Body of pancreas (tissue), 4 donors: ENCODE data around the gene PDE11A. TPM values are rescaled to one million over a fixed set of nuclear protein-coding genes. Genes with fewer than 3 reads are reported as not detected.

Source experiments
- ATAC-seq: fragments of 150-250 bp; one replicate; pipeline ENCODE4 v1.9.1; 2016
- DNase-seq, 4 donors: peaks; one replicate each; pipeline ENCODE4 v3.0.0-alpha.2; 2019
- H3K27ac ChIP-seq, 4 donors: fragments of 200-600 bp; sonication (generic); 1 replicate in 3 of 4; 2 replicates in 1 of 4; pipeline versions ENCODE4 v1.5.1 to v1.6.1; 2016 to 2019; ENCODE audit warnings: mild to moderate bottlenecking in 1 of 4, mixed read lengths in 1 of 4, moderate library complexity in 1 of 4
- H3K27me3 ChIP-seq, 2 donors: fragments of 200-600 bp; sonication (generic); one replicate each; pipeline ENCODE4 v1.6.0; 2016; ENCODE audit warnings: mild to moderate bottlenecking in 1 of 2
- H3K36me3 ChIP-seq, 2 donors: fragments of 200-600 bp; sonication (generic); replicated peaks in 1 of 2; 2 replicates each; pipeline ENCODE4 v1.5.1; 2016; ENCODE audit warnings: low read depth in 2 of 2; ENCODE audit not compliant: insufficient read depth in 1 of 2
- H3K4me1 ChIP-seq: fragments of 200-600 bp; sonication (generic); one replicate; pipeline ENCODE4 v1.6.0; 2016
- H3K4me3 ChIP-seq, 2 donors: fragments of 200-600 bp; sonication (generic); 1 replicate in 1 of 2; 2 replicates in 1 of 2; pipeline ENCODE4 v1.5.1; 2016 to 2019
- H3K9me3 ChIP-seq, 3 donors: fragments of 200-600 bp; sonication (generic); 1 replicate in 2 of 3; 2 replicates in 1 of 3; pipeline ENCODE4 v1.5.1; 2016
- CTCF ChIP-seq, 7 experiments: fragments of 450-650 bp in 4 of 7; fragments of 200-600 bp in 3 of 7; sonication (generic) in 3 of 7; IDR thresholded peaks; one replicate each; pipeline ENCODE4 v1.5.1; 2016 to 2019; ENCODE audit warnings: antibody characterized with exemption in 7 of 7
- POLR2A ChIP-seq, 3 donors: fragments of 450-650 bp; IDR thresholded peaks; one replicate each; pipeline ENCODE4 v1.6.1; 2016; ENCODE audit warnings: antibody characterized with exemption in 3 of 3, mild to moderate bottlenecking in 2 of 3
- WGBS, 2 donors: methylation state at CpG; one replicate each; pipeline ENCODE4 v1.1.5; 2017; 5-methylcytosine and 5-hydroxymethylcytosine counted together
- intact Hi-C: fragments of 100-400 bp; cut with DNase I; formaldehyde crosslinking; loops from one replicate; pipeline ENCODE4 v1.15.1; 2023
- total RNA-seq, 2 donors: library from RNA; depleted of rRNA; stranded (reverse); fragments of >200 nt; gene quantifications; one replicate each; pipeline ENCODE4 v1.1.0, GENCODE V29; 2016

Gene PDE11A
- total RNA-seq, 2 donors from 2014 or later: 2.6 to 4.0 TPM

GRCh38 chr2:178066890-178067669 lies 5.5 kb downstream of the PDE11A start:
- 92 to 100% methylated on average over 1 of the region's 1 CpG for WGBS, 2 donors
- no peak overlapping the region for H3K27ac ChIP-seq
- no peaks in the 10 kb centered on the region for H3K27me3 ChIP-seq
- no peaks in the 10 kb centered on the region for H3K36me3 ChIP-seq
- H3K4me1 ChIP-seq: peaks cover 37% of the 10 kb centered on the region
- DNase-seq (no peak), ATAC-seq (no peak)
- H3K9me3 ChIP-seq: no peaks in the 10 kb centered on the region
- no peak for TF ChIP-seq CTCF (IDR thresholded peaks at IDR 0.05)
- TF ChIP-seq POLR2A (IDR thresholded peaks at IDR 0.05): no peak
- no peak overlapping the region for H3K4me3 ChIP-seq
- intact Hi-C loops: no loop called here

GRCh38 chr2:178066324-178066723 lies 6.3 kb downstream of the PDE11A start:
- intact Hi-C loops: no loop called here
- WGBS, 2 donors: 84 to 100% methylated on average over 2 to 3 of the region's 3 CpGs
- TF ChIP-seq POLR2A (IDR thresholded peaks at IDR 0.05) (no peak), CTCF (IDR thresholded peaks at IDR 0.05) (no peak)

GRCh38 chr2:178059681-178060080 lies 12.9 kb downstream of the PDE11A start:
- H3K4me1 ChIP-seq: no peaks in the 10 kb centered on the region
- H3K9me3 ChIP-seq: no peaks in the 10 kb centered on the region
- H3K27me3 ChIP-seq: no peaks in the 10 kb centered on the region
- H3K4me3 ChIP-seq: no peak overlapping the region
- H3K36me3 ChIP-seq: no peaks in the 10 kb centered on the region
- DNase-seq (no peak), ATAC-seq (no peak)
- intact Hi-C loops: no loop called here
- TF ChIP-seq CTCF (IDR thresholded peaks at IDR 0.05) (no peak), POLR2A (IDR thresholded peaks at IDR 0.05) (no peak)
- WGBS, 2 donors: 75 to 96% methylated on average over 2 of the region's 2 CpGs
- no peak overlapping the region for H3K27ac ChIP-seq

More at GRCh38 chr2:178066324-178066723, 6.3 kb downstream of the PDE11A start:
- no peak for DNase-seq
- H3K27me3 ChIP-seq: no peaks in the 10 kb centered on the region
- no peaks in the 10 kb centered on the region for H3K9me3 ChIP-seq
- H3K27ac ChIP-seq: no peak overlapping the region
- H3K4me1 ChIP-seq: peaks cover 30% of the 10 kb centered on the region
- H3K4me3 ChIP-seq: no peak overlapping the region
- no peak for ATAC-seq
- no peaks in the 10 kb centered on the region for H3K36me3 ChIP-seq

GRCh38 chr2:178059111-178059510 lies 13.5 kb downstream of the PDE11A start:
- intact Hi-C loops: no loop called here
- Histone ChIP-seq H3K4me3 (no peak overlapping the region), H3K27me3 (no peaks in the 10 kb centered on the region), H3K27ac (no peak overlapping the region), H3K4me1 (no peaks in the 10 kb centered on the region), H3K36me3 (no peaks in the 10 kb centered on the region), H3K9me3 (no peaks in the 10 kb centered on the region)
- WGBS, 2 donors: 90 to 96% methylated on average over 2 of the region's 2 CpGs
- no peak for TF ChIP-seq CTCF (IDR thresholded peaks at IDR 0.05)
- no peak for TF ChIP-seq POLR2A (IDR thresholded peaks at IDR 0.05)
- ATAC-seq: no peak
- DNase-seq: no peak

GRCh38 chr2:178057179-178057680 lies 15.3 kb downstream of the PDE11A start:
- 59 to 60% methylated on average over 2 of the region's 2 CpGs for WGBS, 2 donors
- intact Hi-C loops: no loop called here
- no peaks in the 10 kb centered on the region for H3K4me1 ChIP-seq

More at GRCh38 chr2:178057179-178057680, 15.3 kb downstream of the PDE11A start:
- H3K27me3 ChIP-seq: no peaks in the 10 kb centered on the region
- H3K4me3 ChIP-seq: no peak overlapping the region
- no peak for ATAC-seq
- H3K27ac ChIP-seq: no peak overlapping the region
- no peak for DNase-seq
- no peaks in the 10 kb centered on the region for H3K36me3 ChIP-seq
- H3K9me3 ChIP-seq: no peaks in the 10 kb centered on the region
- TF ChIP-seq POLR2A (IDR thresholded peaks at IDR 0.05) (no peak), CTCF (IDR thresholded peaks at IDR 0.05) (no peak)
